GM18498 (cell line): ENCODE measurements around the gene ALG12.
"Not testable (repeated sequence)": the region's sequence is repeated elsewhere in the genome, so short reads cannot be mapped to it uniquely, and the experiment has no call there.

Experiments
- ATAC-seq: cut with Tn5 transposase; IDR thresholded peaks from one replicate; pipeline ENCODE4 v1.9.1; 2021; ENCODE audit warnings: mild to moderate bottlenecking, moderate library complexity; ENCODE audit not compliant: unreplicated experiment

Gene ALG12

GRCh38 chr22:49869086-49869830, 49.0 kb downstream of the ALG12 start:
- ATAC-seq: no peak

GRCh38 chr22:49867303-49868265, 50.7 kb downstream of the ALG12 start:
- no peak for ATAC-seq

- ATAC-seq: no peak
These were observed 51.6 kb downstream of the ALG12 start for GRCh38 chr22:49866646-49867045.

GRCh38 chr22:49866134-49866533, 52.1 kb downstream of the ALG12 start:
- ATAC-seq: no peak

GRCh38 chr22:49865156-49865555, 53.1 kb downstream of the ALG12 start:
- ATAC-seq: no peak

GRCh38 chr22:49863931-49864330, 54.3 kb downstream of the ALG12 start:
- ATAC-seq: no peak

- no peak for ATAC-seq
These were observed 55.8 kb downstream of the ALG12 start for GRCh38 chr22:49862496-49862776.

- ATAC-seq: no peak
These were observed 56.4 kb downstream of the ALG12 start for GRCh38 chr22:49861642-49862495.

- ATAC-seq: no peak
These were observed 59.4 kb downstream of the ALG12 start for GRCh38 chr22:49858827-49859226.

GRCh38 chr22:49856766-49857618, 61.2 kb downstream of the ALG12 start:
- ATAC-seq: no peak

GRCh38 chr22:49856343-49856742, 61.9 kb downstream of the ALG12 start:
- no peak for ATAC-seq

- no peak for ATAC-seq
These were observed 62.9 kb downstream of the ALG12 start for GRCh38 chr22:49855251-49855911.

- ATAC-seq: peak; percentile 21
These were observed 64.0 kb downstream of the ALG12 start for GRCh38 chr22:49853981-49854831.

GRCh38 chr22:49852898-49853894, 65.0 kb downstream of the ALG12 start, which contains the start of gene ZBED4:
Gene ZBED4 (plus strand): TSS chr22:49853844. CDS start chr22:49883663, 29,819 bp downstream.
- ATAC-seq: peak; percentile 82

- not testable (repeated sequence) for ATAC-seq
These were observed 65.7 kb downstream of the ALG12 start for GRCh38 chr22:49852568-49852897.

- no peak for ATAC-seq
These were observed 67.1 kb downstream of the ALG12 start for GRCh38 chr22:49850959-49851802.
